ENCODE data around the gene SLC17A9.

DNA sequence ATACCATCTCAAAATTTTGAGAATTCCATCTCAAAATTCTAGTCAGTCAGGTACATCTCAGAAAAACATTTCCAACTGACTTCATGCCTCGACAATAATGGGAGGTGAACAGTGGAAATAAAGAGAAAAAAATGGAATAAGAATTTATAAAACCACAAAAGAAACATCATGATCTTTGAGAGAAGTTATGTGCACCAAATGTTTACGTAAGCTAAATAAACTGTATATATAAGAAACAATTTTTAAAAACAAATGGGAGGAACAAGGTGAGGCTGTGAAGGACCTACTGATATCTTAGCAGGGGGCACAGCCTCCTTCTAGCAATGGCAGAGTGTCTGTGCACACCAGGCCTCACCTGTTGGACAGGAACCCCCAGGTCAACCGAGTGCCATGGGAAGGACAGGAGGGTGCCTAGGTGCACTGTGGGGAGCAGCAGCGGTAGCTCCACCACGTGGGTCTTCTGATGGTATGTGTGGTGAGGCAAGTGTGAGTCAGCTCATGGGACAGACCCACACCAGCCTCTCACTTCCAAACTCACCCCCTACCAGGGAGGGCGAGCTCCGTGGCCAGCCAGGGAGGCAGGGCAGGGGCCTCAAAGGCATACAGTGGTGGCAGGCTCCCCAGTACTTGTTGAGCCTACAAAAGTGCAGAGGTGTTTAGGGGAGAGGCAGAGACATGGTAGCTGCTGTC lies 49.4 kb upstream of the SLC17A9 start:
- no peak for TF ChIP-seq POLR2A (IDR thresholded peaks at IDR 0.05)
- TF ChIP-seq, protein P1, sequence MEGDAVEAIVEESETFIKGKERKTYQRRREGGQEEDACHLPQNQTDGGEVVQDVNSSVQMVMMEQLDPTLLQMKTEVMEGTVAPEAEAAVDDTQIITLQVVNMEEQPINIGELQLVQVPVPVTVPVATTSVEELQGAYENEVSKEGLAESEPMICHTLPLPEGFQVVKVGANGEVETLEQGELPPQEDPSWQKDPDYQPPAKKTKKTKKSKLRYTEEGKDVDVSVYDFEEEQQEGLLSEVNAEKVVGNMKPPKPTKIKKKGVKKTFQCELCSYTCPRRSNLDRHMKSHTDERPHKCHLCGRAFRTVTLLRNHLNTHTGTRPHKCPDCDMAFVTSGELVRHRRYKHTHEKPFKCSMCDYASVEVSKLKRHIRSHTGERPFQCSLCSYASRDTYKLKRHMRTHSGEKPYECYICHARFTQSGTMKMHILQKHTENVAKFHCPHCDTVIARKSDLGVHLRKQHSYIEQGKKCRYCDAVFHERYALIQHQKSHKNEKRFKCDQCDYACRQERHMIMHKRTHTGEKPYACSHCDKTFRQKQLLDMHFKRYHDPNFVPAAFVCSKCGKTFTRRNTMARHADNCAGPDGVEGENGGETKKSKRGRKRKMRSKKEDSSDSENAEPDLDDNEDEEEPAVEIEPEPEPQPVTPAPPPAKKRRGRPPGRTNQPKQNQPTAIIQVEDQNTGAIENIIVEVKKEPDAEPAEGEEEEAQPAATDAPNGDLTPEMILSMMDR (IDR thresholded peaks at IDR 0.05): no peak

Data from esophagus squamous epithelium (tissue), 4 donors.